Natural killer cell treated with Interleukin-12 subunit alpha and Interleukin-12 subunit beta and Interleukin-15 and Interleukin-18, amount 100 ng/mL, for 72 hours (primary cell): ENCODE data around the gene CCRL2. TPM values are rescaled to one million over a fixed set of nuclear protein-coding genes. Genes with fewer than 3 reads are reported as not detected.
"Not testable (repeated sequence)": the region's sequence is repeated elsewhere in the genome, so short reads cannot be mapped to it uniquely, and the experiment has no call there.

Experiments
- ATAC-seq, 2 donors: fragments of 150-1000 bp; cut with Tn5 transposase in 1 of 2; sonication (Bioruptor Pico), chemical (Tn5 transposase) in 1 of 2; 2 replicates each; pipeline ENCODE4 v1.10.0; 2021
- DNase-seq: peaks from one replicate; pipeline ENCODE4 v3.0.0; 2022; ENCODE audit warnings: low spot score
- H3K27ac Mint-ChIP-seq, 2 donors: 1 replicate in 1 of 2; 2 replicates in 1 of 2; pipeline ENCODE4 v1.8.0; 2022; ENCODE audit warnings: mixed read lengths in 2 of 2, mild to moderate bottlenecking in 1 of 2, moderate library complexity in 1 of 2
- H3K27me3 Mint-ChIP-seq, 2 donors: 1 replicate in 1 of 2; 2 replicates in 1 of 2; pipeline ENCODE4 v1.8.0; 2022; ENCODE audit warnings: mixed read lengths in 2 of 2
- H3K36me3 Mint-ChIP-seq: one replicate; pipeline ENCODE4 v1.8.0; 2022; ENCODE audit warnings: mixed read lengths
- H3K4me1 Mint-ChIP-seq, 2 donors: 1 replicate in 1 of 2; 2 replicates in 1 of 2; pipeline ENCODE4 v1.8.0; 2022; ENCODE audit warnings: low read depth in 2 of 2, mixed read lengths in 2 of 2, mild to moderate bottlenecking in 1 of 2
- H3K4me3 Mint-ChIP-seq: one replicate; pipeline ENCODE4 v1.8.0; 2022; ENCODE audit warnings: mixed read lengths
- H3K9me3 Mint-ChIP-seq: 2 replicates; pipeline ENCODE4 v1.8.0; 2022; ENCODE audit warnings: mixed read lengths
- total RNA-seq, 2 donors: library from RNA; stranded (reverse); gene quantifications; one replicate each; pipeline ENCODE4 v1.2.3, GENCODE V29; 2022

Gene CCRL2
- total RNA-seq, 2 donors from 2014 or later: 4.0 to 6.2 TPM

GRCh38 chr3:46416811-46417510 lies 9.9 kb downstream of the CCRL2 start:
- Mint-ChIP-seq H3K36me3 (no peaks in the 10 kb centered on the region), H3K27me3 (no peaks in the 10 kb centered on the region), H3K4me3 (no peak overlapping the region), H3K9me3 (no peaks in the 10 kb centered on the region), H3K4me1 (no peaks in the 10 kb centered on the region), H3K27ac (no peak overlapping the region)
- ATAC-seq: no peak
- peak; percentile 10 for DNase-seq

GRCh38 chr3:46417841-46418611 lies 11.0 kb downstream of the CCRL2 start:
- Mint-ChIP-seq H3K27ac (no peak overlapping the region), H3K9me3 (no peaks in the 10 kb centered on the region)
- no peak for ATAC-seq

DNA sequence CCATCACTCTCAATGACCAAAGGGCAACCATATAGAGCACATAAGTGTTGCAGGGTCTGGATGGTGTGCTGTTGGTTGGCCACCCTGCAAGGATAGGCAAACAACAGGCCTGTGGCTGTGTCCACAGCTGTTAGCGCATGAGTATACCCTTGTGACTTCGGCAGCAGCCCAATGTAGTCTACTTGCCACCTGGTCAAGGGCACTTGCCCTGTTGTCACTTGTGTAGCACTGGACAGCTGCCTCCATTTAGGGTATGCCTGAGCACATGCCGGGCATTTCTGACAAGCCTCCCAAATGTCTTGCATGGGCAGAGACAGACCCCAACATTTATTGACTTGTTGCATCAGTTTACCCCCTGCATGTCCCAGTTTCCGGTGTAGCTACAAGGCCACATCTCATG lies 12.8 kb downstream of the CCRL2 start:
- no peaks in the 10 kb centered on the region for H3K27me3 Mint-ChIP-seq
- no peak for DNase-seq
- no peaks in the 10 kb centered on the region for H3K36me3 Mint-ChIP-seq
- no peaks in the 10 kb centered on the region for H3K9me3 Mint-ChIP-seq
- no peak overlapping the region for H3K4me3 Mint-ChIP-seq
- H3K27ac Mint-ChIP-seq: no peak overlapping the region
- no peaks in the 10 kb centered on the region for H3K4me1 Mint-ChIP-seq
- ATAC-seq: no peak

More at GRCh38 chr3:46417841-46418611, 11.0 kb downstream of the CCRL2 start:
- no peak overlapping the region for H3K4me3 Mint-ChIP-seq
- H3K36me3 Mint-ChIP-seq: no peaks in the 10 kb centered on the region
- no peaks in the 10 kb centered on the region for H3K27me3 Mint-ChIP-seq
- peak; percentile 44 for DNase-seq
- H3K4me1 Mint-ChIP-seq: no peaks in the 10 kb centered on the region

- Mint-ChIP-seq H3K27me3 (no peaks in the 10 kb centered on the region), H3K36me3 (no peaks in the 10 kb centered on the region), H3K4me3 (no peak overlapping the region), H3K9me3 (no peaks in the 10 kb centered on the region), H3K27ac (no peak overlapping the region), H3K4me1 (no peaks in the 10 kb centered on the region)
- peak; percentile 15 for DNase-seq
- ATAC-seq: no peak
Measured at GRCh38 chr3:46420931-46421330, 13.9 kb downstream of the CCRL2 start.

DNA sequence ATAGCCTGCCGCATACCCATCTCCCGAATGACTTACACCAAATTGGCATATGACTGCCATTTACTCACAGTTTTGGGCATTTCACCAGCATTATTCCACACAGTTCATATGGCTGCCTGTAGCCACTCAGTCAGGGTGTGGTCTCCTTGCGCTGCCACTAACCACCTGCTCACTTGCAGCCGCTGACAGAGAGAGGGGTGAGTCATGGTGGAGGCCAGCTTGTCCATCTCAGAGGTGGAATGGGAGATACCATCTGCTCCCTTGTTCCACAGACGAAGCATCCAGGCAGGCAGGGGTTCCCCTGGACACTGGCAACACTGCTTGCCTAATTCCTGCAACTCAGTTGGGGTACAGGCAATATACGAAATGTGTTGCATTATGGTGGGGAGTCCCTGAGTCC lies 15.6 kb downstream of the CCRL2 start:
- Mint-ChIP-seq H3K9me3 (no peaks in the 10 kb centered on the region), H3K27ac (no peak overlapping the region), H3K4me1 (peaks cover 0 to 11% of the 10 kb centered on the region in 2 donors), H3K27me3 (no peaks in the 10 kb centered on the region), H3K36me3 (no peaks in the 10 kb centered on the region), H3K4me3 (no peak overlapping the region)
- ATAC-seq: no peak
- no peak for DNase-seq

DNA sequence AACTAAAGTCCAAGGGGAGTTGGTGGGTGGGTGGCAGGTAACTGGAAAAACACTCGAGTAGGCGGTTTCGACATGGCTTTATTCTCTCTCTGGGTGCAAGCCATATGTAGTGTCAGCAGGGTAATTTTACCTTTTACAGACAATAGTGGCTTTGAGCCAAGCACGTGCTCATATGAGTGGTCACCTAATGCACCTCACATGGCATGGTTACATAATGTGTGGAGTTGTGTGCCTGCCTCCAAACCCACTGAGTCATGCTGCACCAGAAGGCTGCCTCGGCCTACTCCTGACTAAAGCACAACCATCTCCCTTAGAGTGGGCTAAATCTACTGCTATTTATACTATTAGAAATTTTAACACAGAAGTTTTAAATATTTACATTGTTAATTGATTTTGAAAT lies 16.5 kb downstream of the CCRL2 start:
- no peak overlapping the region for H3K27ac Mint-ChIP-seq
- H3K4me3 Mint-ChIP-seq: no peak overlapping the region
- H3K36me3 Mint-ChIP-seq: no peaks in the 10 kb centered on the region
- H3K4me1 Mint-ChIP-seq: peaks cover 0 to 11% of the 10 kb centered on the region in 2 donors
- no peaks in the 10 kb centered on the region for H3K9me3 Mint-ChIP-seq
- ATAC-seq (no peak), DNase-seq (peak; percentile 15)
- no peaks in the 10 kb centered on the region for H3K27me3 Mint-ChIP-seq

DNA sequence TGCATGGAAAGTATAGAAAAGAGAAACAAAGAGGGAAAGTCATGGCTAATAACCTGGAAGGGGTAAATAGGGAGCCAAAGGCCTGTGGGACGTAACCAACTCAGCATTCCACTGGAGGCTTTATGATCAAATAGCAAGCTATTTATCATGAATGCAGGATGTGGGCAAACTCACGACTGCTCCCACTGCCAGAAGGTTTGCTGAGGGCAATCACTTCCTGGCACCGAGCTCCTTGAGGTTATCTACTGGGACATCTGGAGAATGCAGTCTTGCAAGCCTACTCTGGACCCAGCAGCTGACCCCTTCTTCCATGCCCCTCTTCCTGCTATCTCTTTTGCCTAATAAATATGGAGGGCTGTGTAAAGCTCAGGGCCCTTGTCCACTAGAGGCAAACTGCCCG lies 19.4 kb downstream of the CCRL2 start:
- ATAC-seq, H3K27me3 Mint-ChIP-seq, H3K9me3 Mint-ChIP-seq, H3K27ac Mint-ChIP-seq, H3K36me3 Mint-ChIP-seq, H3K4me3 Mint-ChIP-seq: not testable (repeated sequence)
- peak; percentile 8 for DNase-seq
- peaks cover 0 to 11% of the 10 kb centered on the region in 2 donors for H3K4me1 Mint-ChIP-seq

GRCh38 chr3:46427404-46427803 lies 20.3 kb downstream of the CCRL2 start:
- H3K4me3 Mint-ChIP-seq, ATAC-seq, H3K27ac Mint-ChIP-seq, H3K9me3 Mint-ChIP-seq, H3K27me3 Mint-ChIP-seq, H3K36me3 Mint-ChIP-seq: not testable (repeated sequence)
- peak; percentile 44 for DNase-seq
- peaks cover 0 to 12% of the 10 kb centered on the region in 2 donors for H3K4me1 Mint-ChIP-seq

GRCh38 chr3:46427916-46428833 lies 21.1 kb downstream of the CCRL2 start:
- Mint-ChIP-seq H3K36me3 (peaks cover 7% of the 10 kb centered on the region), H3K27ac (no peak overlapping the region), H3K4me3 (no peak overlapping the region), H3K9me3 (peaks cover 3% of the 10 kb centered on the region), H3K4me1 (peaks cover 0 to 17% of the 10 kb centered on the region in 2 donors), H3K27me3 (no peaks in the 10 kb centered on the region)
- ATAC-seq (no peak), DNase-seq (peak; percentile 35)

GRCh38 chr3:46429250-46429649 lies 22.2 kb downstream of the CCRL2 start:
- peaks cover 3% of the 10 kb centered on the region for H3K9me3 Mint-ChIP-seq
- no peak overlapping the region for H3K4me3 Mint-ChIP-seq
- peaks cover 0 to 17% of the 10 kb centered on the region in 2 donors for H3K4me1 Mint-ChIP-seq
- no peaks in the 10 kb centered on the region for H3K27me3 Mint-ChIP-seq
- ATAC-seq (no peak), DNase-seq (peak; percentile 5)
- H3K27ac Mint-ChIP-seq: no peak overlapping the region
- peaks cover 7% of the 10 kb centered on the region for H3K36me3 Mint-ChIP-seq

DNA sequence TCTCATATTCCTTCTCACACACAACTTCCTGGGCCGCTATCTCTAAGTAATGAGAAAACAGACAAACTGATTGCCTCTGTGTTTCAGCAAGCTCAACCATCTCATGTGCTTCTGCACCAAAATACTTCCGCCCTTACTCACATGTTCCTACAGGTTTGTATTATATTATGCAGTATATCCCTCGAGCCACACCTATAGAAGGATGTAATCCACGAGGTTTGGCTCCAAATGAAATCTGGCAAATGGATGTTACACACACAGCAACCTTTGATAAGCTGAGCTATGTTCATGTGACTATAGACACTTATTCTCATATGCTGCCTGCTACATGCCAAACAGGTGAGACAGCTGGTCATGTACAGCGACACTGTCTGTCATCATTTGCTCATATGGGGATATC lies 22.6 kb downstream of the CCRL2 start:
- H3K4me1 Mint-ChIP-seq: peaks cover 0 to 17% of the 10 kb centered on the region in 2 donors
- H3K27me3 Mint-ChIP-seq: no peaks in the 10 kb centered on the region
- peaks cover 3% of the 10 kb centered on the region for H3K9me3 Mint-ChIP-seq
- H3K27ac Mint-ChIP-seq: no peak overlapping the region
- DNase-seq (peak; percentile 25), ATAC-seq (no peak)
- H3K36me3 Mint-ChIP-seq: peaks cover 7% of the 10 kb centered on the region
- H3K4me3 Mint-ChIP-seq: no peak overlapping the region

GRCh38 chr3:46430879-46431278 lies 23.8 kb downstream of the CCRL2 start:
- H3K36me3 Mint-ChIP-seq, DNase-seq, ATAC-seq, H3K4me3 Mint-ChIP-seq, H3K9me3 Mint-ChIP-seq, H3K27me3 Mint-ChIP-seq, H3K27ac Mint-ChIP-seq: not testable (repeated sequence)
- peaks cover 0 to 17% of the 10 kb centered on the region in 2 donors for H3K4me1 Mint-ChIP-seq

DNA sequence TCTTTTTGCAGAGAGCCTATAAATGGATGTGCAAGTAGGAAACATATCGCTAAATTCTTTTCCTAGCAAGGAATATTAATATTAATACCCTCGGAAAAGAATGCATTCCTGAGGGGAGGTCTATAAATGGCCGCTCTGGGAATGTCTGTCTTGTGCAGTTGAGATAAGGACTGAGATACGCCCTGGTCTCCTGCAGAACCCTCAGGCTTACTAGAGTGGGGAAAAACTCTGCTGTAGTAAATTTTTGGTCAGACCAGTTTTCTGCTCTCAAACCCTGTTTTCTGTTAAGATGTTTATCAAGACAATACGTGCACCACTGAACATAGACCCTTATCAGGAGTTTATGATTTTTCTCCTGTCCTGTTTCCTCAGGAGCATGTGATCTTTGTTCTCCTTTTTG lies 24.8 kb downstream of the CCRL2 start:
- not testable (repeated sequence) for H3K9me3 Mint-ChIP-seq, H3K4me1 Mint-ChIP-seq, ATAC-seq, H3K4me3 Mint-ChIP-seq, DNase-seq, H3K36me3 Mint-ChIP-seq, H3K27ac Mint-ChIP-seq, H3K27me3 Mint-ChIP-seq
